PC-3 (cell line): ENCODE measurements around the gene PRDM10.

Experiments
- CTCF ChIP-seq: fragments of 300-600 bp; sonication (generic); conservative IDR thresholded peaks from 2 replicates; pipeline ENCODE4 v1.5.1; 2017; ENCODE audit warnings: antibody characterized with exemption, low read depth, mild to moderate bottlenecking, low read length
- EZH2 ChIP-seq: fragments of 300-600 bp; sonication (generic); IDR thresholded peaks from one replicate; pipeline ENCODE4 v1.6.1; 2017; ENCODE audit warnings: antibody characterized with exemption, mild to moderate bottlenecking, low read length; ENCODE audit not compliant: unreplicated experiment

GRCh38 chr11:129853518-129854231, 149.0 kb downstream of the PRDM10 start:
- no peak for TF ChIP-seq EZH2
- no peak for TF ChIP-seq CTCF
